ENCODE measurements around the gene MACROD1. TPM values are rescaled to one million over a fixed set of nuclear protein-coding genes. Genes with fewer than 3 reads are reported as not detected.

MACROD1 gene
- total RNA-seq, 1 donor from 2014 or later = 39.4 TPM

DNA sequence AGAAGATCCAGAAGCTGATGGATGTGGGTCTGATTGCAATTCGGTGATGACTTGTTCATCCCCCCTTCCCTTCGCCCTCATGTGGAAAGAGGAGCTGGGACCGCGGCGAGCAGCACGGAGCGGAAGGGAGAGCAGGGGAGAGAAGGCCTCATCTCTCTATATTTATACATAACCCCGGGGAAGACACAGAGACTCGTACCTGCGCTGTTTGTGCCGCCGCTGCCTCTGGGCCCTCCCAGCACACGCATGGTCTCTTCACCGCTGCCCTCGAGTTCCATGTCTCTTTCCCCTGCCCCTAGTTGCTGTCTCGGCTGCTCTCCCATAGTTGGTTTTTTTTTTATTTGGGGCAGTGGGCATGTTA lies 38.1 kb upstream of the MACROD1 start:
- peaks cover 9% of the 10 kb centered on the region for H3K4me1 Mint-ChIP-seq
- peaks cover 32% of the 10 kb centered on the region for H3K36me3 Mint-ChIP-seq
- no peak for DNase-seq (ENCODE audit: low spot score in 2 of 2, unreplicated experiment in 2 of 2)
- no peaks in the 10 kb centered on the region for H3K9me3 Mint-ChIP-seq
- TF ChIP-seq, protein P1, sequence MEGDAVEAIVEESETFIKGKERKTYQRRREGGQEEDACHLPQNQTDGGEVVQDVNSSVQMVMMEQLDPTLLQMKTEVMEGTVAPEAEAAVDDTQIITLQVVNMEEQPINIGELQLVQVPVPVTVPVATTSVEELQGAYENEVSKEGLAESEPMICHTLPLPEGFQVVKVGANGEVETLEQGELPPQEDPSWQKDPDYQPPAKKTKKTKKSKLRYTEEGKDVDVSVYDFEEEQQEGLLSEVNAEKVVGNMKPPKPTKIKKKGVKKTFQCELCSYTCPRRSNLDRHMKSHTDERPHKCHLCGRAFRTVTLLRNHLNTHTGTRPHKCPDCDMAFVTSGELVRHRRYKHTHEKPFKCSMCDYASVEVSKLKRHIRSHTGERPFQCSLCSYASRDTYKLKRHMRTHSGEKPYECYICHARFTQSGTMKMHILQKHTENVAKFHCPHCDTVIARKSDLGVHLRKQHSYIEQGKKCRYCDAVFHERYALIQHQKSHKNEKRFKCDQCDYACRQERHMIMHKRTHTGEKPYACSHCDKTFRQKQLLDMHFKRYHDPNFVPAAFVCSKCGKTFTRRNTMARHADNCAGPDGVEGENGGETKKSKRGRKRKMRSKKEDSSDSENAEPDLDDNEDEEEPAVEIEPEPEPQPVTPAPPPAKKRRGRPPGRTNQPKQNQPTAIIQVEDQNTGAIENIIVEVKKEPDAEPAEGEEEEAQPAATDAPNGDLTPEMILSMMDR (IDR thresholded peaks at IDR 0.05; ENCODE audit: unreplicated experiment) = no peak
- peak overlapping the region; percentile 67 for H3K27ac Mint-ChIP-seq
- no peak overlapping the region for H3K4me3 Mint-ChIP-seq
- no peaks in the 10 kb centered on the region for H3K27me3 Mint-ChIP-seq (ENCODE audit: low read depth)

DNA sequence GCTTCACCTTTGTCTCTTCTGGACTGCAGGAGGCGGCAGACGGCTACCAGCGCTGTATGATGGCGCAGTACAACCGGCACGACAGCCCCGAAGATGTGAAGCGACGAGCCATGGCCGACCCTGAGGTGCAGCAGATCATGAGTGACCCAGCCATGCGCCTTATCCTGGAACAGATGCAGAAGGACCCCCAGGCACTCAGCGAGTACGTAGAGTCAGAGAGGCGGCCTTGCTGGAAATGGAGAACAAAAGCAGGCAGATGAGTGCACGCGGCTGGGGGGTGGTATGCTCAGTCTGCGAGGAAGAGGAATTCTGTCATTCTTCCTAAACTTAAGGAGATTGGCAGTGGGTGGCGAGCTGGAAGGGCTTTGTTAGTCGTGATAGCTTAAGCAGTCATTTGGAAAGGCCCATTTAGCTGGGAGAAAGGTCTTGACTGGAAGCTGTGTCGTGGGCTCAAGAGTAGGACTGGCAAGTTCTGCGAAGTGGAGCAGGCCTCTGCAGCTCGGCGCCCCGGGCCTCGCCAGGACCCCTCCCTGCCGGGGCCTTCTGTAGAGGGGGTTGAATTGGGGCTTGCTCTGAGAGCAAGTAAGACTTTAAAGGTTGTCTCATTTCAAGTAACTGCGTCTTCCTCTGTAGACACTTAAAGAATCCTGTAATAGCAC lies 37.6 kb upstream of the MACROD1 start:
- Mint-ChIP-seq H3K27ac (peak overlapping the region; percentile 67), H3K9me3 (no peaks in the 10 kb centered on the region), H3K4me1 (peaks cover 9% of the 10 kb centered on the region), H3K27me3 (ENCODE audit: low read depth) (no peaks in the 10 kb centered on the region), H3K36me3 (peaks cover 32% of the 10 kb centered on the region), H3K4me3 (no peak overlapping the region)
- TF ChIP-seq, protein P1 (IDR thresholded peaks at IDR 0.05; ENCODE audit: unreplicated experiment) = no peak
- DNase-seq (ENCODE audit: low spot score in 2 of 2, unreplicated experiment in 2 of 2) = no peak

DNA sequence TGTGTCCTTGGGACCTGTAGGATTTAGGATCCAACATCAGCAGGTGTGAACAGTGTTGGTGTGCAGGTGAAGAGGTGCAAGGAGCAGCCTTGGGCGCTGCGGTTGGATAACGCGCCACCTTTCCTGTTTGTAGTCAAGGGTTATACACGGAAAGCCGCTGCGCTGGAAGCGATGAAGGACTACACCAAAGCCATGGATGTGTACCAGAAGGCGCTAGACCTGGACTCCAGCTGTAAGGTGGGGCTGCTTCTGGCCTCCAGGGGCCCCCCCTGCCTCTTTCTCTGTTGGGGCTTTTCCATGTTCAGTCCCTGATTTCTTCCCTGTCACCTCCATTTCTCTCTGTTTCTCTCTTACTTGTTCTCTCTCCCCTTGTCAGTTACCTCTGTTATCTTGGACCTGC lies 37.1 kb upstream of the MACROD1 start:
- peaks cover 9% of the 10 kb centered on the region for H3K4me1 Mint-ChIP-seq
- DNase-seq (ENCODE audit: low spot score in 2 of 2, unreplicated experiment in 2 of 2) = no peak
- TF ChIP-seq, protein P1 (IDR thresholded peaks at IDR 0.05; ENCODE audit: unreplicated experiment) = no peak
- H3K9me3 Mint-ChIP-seq = no peaks in the 10 kb centered on the region
- H3K36me3 Mint-ChIP-seq = peaks cover 32% of the 10 kb centered on the region
- H3K27ac Mint-ChIP-seq = no peak overlapping the region
- H3K4me3 Mint-ChIP-seq = no peak overlapping the region
- no peaks in the 10 kb centered on the region for H3K27me3 Mint-ChIP-seq (ENCODE audit: low read depth)

DNA sequence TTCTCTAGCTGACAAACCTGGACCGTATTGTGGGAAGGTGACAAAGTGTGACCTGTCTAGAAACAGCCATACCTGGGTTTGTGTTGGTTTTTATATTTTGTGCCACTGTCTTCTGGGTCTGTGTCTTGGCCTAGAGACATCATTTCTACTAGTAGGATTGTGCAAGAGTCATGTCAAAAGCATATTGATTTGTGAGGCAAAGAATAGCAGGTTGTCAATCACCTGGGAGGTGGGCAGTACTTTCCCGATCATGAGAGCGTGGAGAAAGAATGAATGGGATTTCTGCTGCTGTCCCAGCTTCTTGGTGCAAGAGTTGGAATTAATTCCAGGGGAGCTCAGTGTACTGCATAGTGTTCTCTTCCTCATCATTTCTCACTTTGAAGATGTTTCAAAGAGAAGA lies 35.6 kb upstream of the MACROD1 start:
- DNase-seq (ENCODE audit: low spot score in 2 of 2, unreplicated experiment in 2 of 2) = no peak
- H3K36me3 Mint-ChIP-seq = peaks cover 38% of the 10 kb centered on the region
- TF ChIP-seq, protein P1 (IDR thresholded peaks at IDR 0.05; ENCODE audit: unreplicated experiment) = no peak
- peaks cover 7% of the 10 kb centered on the region for H3K4me1 Mint-ChIP-seq
- H3K27me3 Mint-ChIP-seq (ENCODE audit: low read depth) = no peaks in the 10 kb centered on the region
- no peak overlapping the region for H3K4me3 Mint-ChIP-seq
- H3K9me3 Mint-ChIP-seq = no peaks in the 10 kb centered on the region
- no peak overlapping the region for H3K27ac Mint-ChIP-seq

DNA sequence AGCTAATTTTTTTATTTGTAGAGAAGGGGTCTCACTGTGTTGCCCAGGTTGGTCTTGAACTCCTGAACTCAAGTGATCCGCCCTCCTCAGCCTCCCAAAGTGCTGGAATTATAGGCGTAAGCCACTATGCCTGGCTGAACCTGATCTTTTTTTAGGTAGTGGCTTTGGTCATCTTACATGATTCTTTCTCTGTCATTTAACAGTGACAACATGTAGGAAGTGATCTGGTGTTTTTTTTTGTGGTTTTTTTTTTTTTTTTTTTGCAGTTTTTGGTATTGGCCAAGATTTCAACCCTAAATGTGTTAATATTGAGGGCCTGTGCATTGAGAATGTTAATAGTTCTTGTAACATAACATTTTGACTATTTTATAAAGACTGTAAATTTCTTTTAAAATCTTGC lies 32.6 kb upstream of the MACROD1 start:
- Mint-ChIP-seq H3K36me3 (peaks cover 46% of the 10 kb centered on the region), H3K9me3 (no peaks in the 10 kb centered on the region), H3K27me3 (ENCODE audit: low read depth) (no peaks in the 10 kb centered on the region), H3K27ac (no peak overlapping the region), H3K4me3 (no peak overlapping the region), H3K4me1 (no peaks in the 10 kb centered on the region)
- TF ChIP-seq, protein P1 (IDR thresholded peaks at IDR 0.05; ENCODE audit: unreplicated experiment) = no peak
- DNase-seq (ENCODE audit: low spot score in 2 of 2, unreplicated experiment in 2 of 2) = no peak

DNA sequence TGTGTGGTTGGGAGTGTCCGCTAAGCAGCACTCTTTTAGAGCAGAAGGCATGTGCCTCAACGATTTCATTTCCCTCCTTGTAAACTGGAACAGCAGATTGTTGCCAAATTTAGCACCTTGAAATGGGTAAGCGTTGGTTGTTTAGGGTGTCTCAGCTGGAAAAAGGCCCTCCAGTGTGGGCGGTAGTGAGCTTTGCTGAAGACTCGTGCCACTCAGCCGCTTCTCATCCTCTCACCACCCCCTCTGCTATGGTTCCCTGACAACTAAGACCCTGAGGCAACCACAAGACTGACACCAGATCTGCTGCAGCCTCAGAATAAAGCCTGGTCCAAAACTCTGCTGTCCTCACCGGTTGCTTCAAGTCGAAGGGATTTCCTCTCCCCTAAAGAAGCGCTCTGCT lies 30.7 kb upstream of the MACROD1 start:
- H3K9me3 Mint-ChIP-seq = no peaks in the 10 kb centered on the region
- H3K27me3 Mint-ChIP-seq (ENCODE audit: low read depth) = no peaks in the 10 kb centered on the region
- H3K27ac Mint-ChIP-seq = no peak overlapping the region
- DNase-seq (ENCODE audit: low spot score in 2 of 2, unreplicated experiment in 2 of 2) = no peak
- TF ChIP-seq, protein P1 (IDR thresholded peaks at IDR 0.05; ENCODE audit: unreplicated experiment) = no peak
- no peaks in the 10 kb centered on the region for H3K4me1 Mint-ChIP-seq
- H3K4me3 Mint-ChIP-seq = no peak overlapping the region
- peaks cover 35% of the 10 kb centered on the region for H3K36me3 Mint-ChIP-seq

Measured in mesothelial cell of epicardium (in vitro differentiated cells).